ENCODE data around the gene DEFB126.

- no peak for TF ChIP-seq CTCF (IDR thresholded peaks at IDR 0.05)
- TF ChIP-seq TCF7L2 (IDR thresholded peaks at IDR 0.05; ENCODE audit: low read depth, low read length) = no peak
Measured at GRCh38 chr20:103456-103855, 38.9 kb upstream of the DEFB126 start.

Measured in Panc1 (cell line).